Uterus (tissue), 4 donors: Measurements from ENCODE around the gene NAALADL1. TPM values are rescaled to one million over a fixed set of nuclear protein-coding genes. Genes with fewer than 3 reads are reported as not detected.

Experiments used
- DNase-seq, 2 donors: peaks; one replicate each; pipeline ENCODE4 v3.0.0-alpha.2; 2019 to 2020
- H3K27ac ChIP-seq, 2 donors: fragments of 200-600 bp; sonication (generic); 1 replicate in 1 of 2; 2 replicates in 1 of 2; pipeline ENCODE4 v1.5.1; 2016 to 2018
- H3K27me3 ChIP-seq, 2 donors: fragments of 200-600 bp; sonication (generic); one replicate each; pipeline ENCODE4 v1.5.1; 2018 to 2019; ENCODE audit warnings: control low read depth in 1 of 2
- H3K36me3 ChIP-seq, 2 donors: fragments of 200-600 bp; sonication (generic); one replicate each; pipeline ENCODE4 v1.5.1; 2019; ENCODE audit warnings: control low read depth in 1 of 2
- H3K4me1 ChIP-seq, 2 donors: fragments of 200-600 bp; sonication (generic); one replicate each; pipeline ENCODE4 v1.5.1; 2018 to 2019; ENCODE audit warnings: control low read depth in 1 of 2
- H3K4me3 ChIP-seq, 2 donors: fragments of 200-600 bp; sonication (generic); 1 replicate in 1 of 2; 2 replicates in 1 of 2; pipeline ENCODE4 v1.5.1; 2018 to 2019; ENCODE audit warnings: mild to moderate bottlenecking in 1 of 2
- H3K9me3 ChIP-seq, 2 donors: fragments of 200-600 bp; sonication (generic); one replicate each; pipeline ENCODE4 v1.5.1; 2019; ENCODE audit warnings: control low read depth in 1 of 2
- CTCF ChIP-seq, 4 experiments: fragments of 200-600 bp in 2 of 4; fragments of 450-650 bp in 2 of 4; sonication (generic) in 2 of 4; IDR thresholded peaks; one replicate each; pipeline ENCODE4 v1.5.1; 2016 to 2019; ENCODE audit warnings: antibody characterized with exemption in 4 of 4, mild to moderate bottlenecking in 2 of 4, moderate library complexity in 1 of 4
- POLR2A ChIP-seq, 2 donors: fragments of 450-650 bp; IDR thresholded peaks; one replicate each; pipeline ENCODE4 v1.6.1; 2016; ENCODE audit warnings: antibody characterized with exemption in 2 of 2, mild to moderate bottlenecking in 1 of 2, moderate library complexity in 1 of 2
- intact Hi-C: fragments of 100-400 bp; cut with DNase I; formaldehyde crosslinking; loops from one replicate; pipeline ENCODE4 v1.15.1; 2023; ENCODE audit warnings: low total_unique reads
- microRNA-seq: library from miRNA; unstranded; fragments of <30 nt; microRNA quantifications from one replicate; pipeline ENCODE4, GENCODE V29; 2016; ENCODE audit warnings: borderline microRNAs expressed, borderline replicate concordance
- small RNA-seq: library from RNA; depleted of rRNA; stranded (forward); fragments of <200 nt; gene quantifications from one replicate; pipeline ENCODE3, GENCODE V24; 2016
- total RNA-seq, 4 donors: library from RNA; depleted of rRNA in 3 of 4; stranded (reverse); fragments of >200 nt in 3 of 4; gene quantifications; one replicate each; pipeline versions ENCODE4 v1.1.0 to v1.2.4, GENCODE V29; 2014 to 2023
- donor health status: DM: yes; HTN: yes; CAD: no.

Gene NAALADL1
- total RNA-seq, 4 donors from 2014 or later = 0.59 to 37.1 (median 17.6) TPM

GRCh38 chr11:64998690-64999431 is 59.5 kb downstream of the NAALADL1 start:
- intact Hi-C loops = no loop called here
- Histone ChIP-seq H3K4me1 (no peaks in the 10 kb centered on the region), H3K36me3 (no peaks in the 10 kb centered on the region)

GRCh38 chr11:64998141-64998540 is 60.2 kb downstream of the NAALADL1 start:
- no peak overlapping the region for H3K27ac ChIP-seq
- no peaks in the 10 kb centered on the region for H3K36me3 ChIP-seq
- no peaks in the 10 kb centered on the region for H3K9me3 ChIP-seq
- H3K4me3 ChIP-seq = no peak overlapping the region
- no peak for DNase-seq
- TF ChIP-seq POLR2A (IDR thresholded peaks at IDR 0.05) (no peak), CTCF (IDR thresholded peaks at IDR 0.05) (no peak)
- no peaks in the 10 kb centered on the region for H3K27me3 ChIP-seq
- intact Hi-C loops = no loop called here
- H3K4me1 ChIP-seq = no peaks in the 10 kb centered on the region

More at GRCh38 chr11:64998690-64999431, 59.5 kb downstream of the NAALADL1 start:
- no peak for TF ChIP-seq CTCF (IDR thresholded peaks at IDR 0.05)
- no peak for TF ChIP-seq POLR2A (IDR thresholded peaks at IDR 0.05)
- no peak overlapping the region for H3K27ac ChIP-seq
- H3K9me3 ChIP-seq = no peaks in the 10 kb centered on the region
- DNase-seq = no peak
- no peaks in the 10 kb centered on the region for H3K27me3 ChIP-seq
- no peak overlapping the region for H3K4me3 ChIP-seq

GRCh38 chr11:64996710-64997380 is 61.5 kb downstream of the NAALADL1 start, which contains the start of gene BATF2:
Gene BATF2, minus strand, starts transcription at chr11:64996971. Its CDS starts 57 bp downstream, at chr11:64996914.
- intact Hi-C loops = no loop called here
- Histone ChIP-seq H3K9me3 (no peaks in the 10 kb centered on the region), H3K27me3 (no peaks in the 10 kb centered on the region), H3K36me3 (no peaks in the 10 kb centered on the region), H3K4me3 (peak within 1 kb of the TSS; percentile 9 to 35), H3K4me1 (no peaks in the 10 kb centered on the region), H3K27ac (peak within 1 kb of the TSS; percentile 25 to 55)
- TF ChIP-seq POLR2A (IDR thresholded peaks at IDR 0.05) (peak in 1 of 2 donors; percentile 29), CTCF (IDR thresholded peaks at IDR 0.05) (peak in 2 of 4 experiments; percentile 19 to 48)
- DNase-seq = peak; percentile 51 to 68

GRCh38 chr11:64996327-64996709 is 62.0 kb downstream of the NAALADL1 start:
- H3K9me3 ChIP-seq = no peaks in the 10 kb centered on the region
- H3K4me3 ChIP-seq = peak overlapping the region; percentile 9 to 35
- no peaks in the 10 kb centered on the region for H3K36me3 ChIP-seq
- TF ChIP-seq POLR2A (IDR thresholded peaks at IDR 0.05) = no peak
- TF ChIP-seq CTCF (IDR thresholded peaks at IDR 0.05) = no peak
- peak overlapping the region; percentile 25 to 55 for H3K27ac ChIP-seq
- intact Hi-C loops = no loop called here
- DNase-seq = no peak
- no peaks in the 10 kb centered on the region for H3K27me3 ChIP-seq
- no peaks in the 10 kb centered on the region for H3K4me1 ChIP-seq

Small RNA genes lying within 50 kb of the gene (microRNA-seq; reads per million reads assigned to microRNA genes)
- gene MIR6879 = not detected

Small RNA genes lying within 50 kb of the gene (small RNA-seq; reads per million reads assigned to genes)
- gene MIR6879 (not detected), gene SNX15 (not detected)

Other genes starting within 250 kb of the NAALADL1 start
- gene MEN1, start 248.0 kb downstream of the NAALADL1 start, total RNA-seq = 10 to 100 TPM in 2 of 4 donors, 1 to 10 TPM in 2; 3.8 to 26.2 (median 14.9) TPM
- 1 to 10 TPM in 1 of 4 donors, under 1 TPM in 3; under 0.01 to 2.7 (median 0.30) TPM for gene CDC42BPG, start 213.9 kb downstream of the NAALADL1 start, total RNA-seq
- gene EHD1, start 179.9 kb downstream of the NAALADL1 start, total RNA-seq = 10 to 100 TPM in 3 of 4 donors, 1 to 10 TPM in 1; 3.5 to 78.7 (median 36.9) TPM
- 10 to 100 TPM in 3 of 4 donors, 1 to 10 TPM in 1; 6.8 to 39.6 (median 18.4) TPM for gene ATG2A, start 141.3 kb downstream of the NAALADL1 start, total RNA-seq
- 10 to 100 TPM in 2 of 4 donors, 1 to 10 TPM in 2; 6.7 to 23.4 (median 13.0) TPM for gene PPP2R5B, start 133.9 kb downstream of the NAALADL1 start, total RNA-seq
- gene GPHA2, start 122.7 kb downstream of the NAALADL1 start, total RNA-seq = not detected
- gene MAJIN, start 86.4 kb downstream of the NAALADL1 start, total RNA-seq = under 1 TPM in 1 of 4 donors, not detected in 3; under 0.01 TPM
- 1 to 10 TPM in 1 of 4 donors, under 1 TPM in 1, not detected in 2; 0.90 to 3.7 TPM for gene BATF2, start 61.6 kb downstream of the NAALADL1 start, total RNA-seq
- gene ARL2, start 44.4 kb downstream of the NAALADL1 start, total RNA-seq = 100 to 1,000 TPM in 2 of 4 donors, 10 to 100 TPM in 2; 63.5 to 120 (median 93.8) TPM
- 10 to 100 TPM; 13.1 to 27.6 (median 20.6) TPM for gene SNX15, start 31.1 kb downstream of the NAALADL1 start, total RNA-seq
- 10 to 100 TPM in 1 of 4 donors, 1 to 10 TPM in 3; 1.5 to 22.3 (median 7.9) TPM for gene SAC3D1, start 17.3 kb downstream of the NAALADL1 start, total RNA-seq
- gene CDCA5, start 25.5 kb upstream of the NAALADL1 start, total RNA-seq = 1 to 10 TPM in 1 of 4 donors, under 1 TPM in 2, not detected in 1; 0.30 to 7.1 (median 0.77) TPM
- 10 to 100 TPM in 3 of 4 donors, 1 to 10 TPM in 1; 9.0 to 37.5 (median 24.5) TPM for gene ZFPL1, start 25.7 kb upstream of the NAALADL1 start, total RNA-seq
- 100 to 1,000 TPM in 3 of 4 donors, 10 to 100 TPM in 1; 96.1 to 447 (median 140) TPM for gene VPS51, start 37.7 kb upstream of the NAALADL1 start, total RNA-seq
- 10 to 100 TPM in 1 of 4 donors, 1 to 10 TPM in 2, under 1 TPM in 1; 0.77 to 16.7 (median 5.5) TPM for gene TM7SF2, start 53.3 kb upstream of the NAALADL1 start, total RNA-seq
- gene ZNHIT2, start 59.1 kb upstream of the NAALADL1 start, total RNA-seq = 1 to 10 TPM in 3 of 4 donors, not detected in 1; 4.6 to 9.6 (median 5.7) TPM
- gene FAU, start 63.6 kb upstream of the NAALADL1 start, total RNA-seq = 1,000 to 10,000 TPM in 3 of 4 donors, 100 to 1,000 TPM in 1; 161 to 5,220 (median 1,903) TPM
- gene MRPL49, start 63.8 kb upstream of the NAALADL1 start, total RNA-seq = 10 to 100 TPM; 27.6 to 69.2 (median 57.8) TPM
- gene SYVN1, start 76.0 kb upstream of the NAALADL1 start, total RNA-seq = 10 to 100 TPM; 34.7 to 88.8 (median 60.5) TPM
- gene SPDYC, start 111.7 kb upstream of the NAALADL1 start, total RNA-seq = not detected
- 100 to 1,000 TPM; 122 to 174 (median 157) TPM for gene CAPN1, start 123.4 kb upstream of the NAALADL1 start, total RNA-seq
- 10 to 100 TPM in 2 of 4 donors, 1 to 10 TPM in 2; 3.3 to 13.5 (median 7.6) TPM for gene POLA2, start 203.4 kb upstream of the NAALADL1 start, total RNA-seq